HG02973 (cell line): ENCODE data around the gene TMEM86B.

Source experiments
- ATAC-seq: cut with Tn5 transposase; IDR thresholded peaks from one replicate; pipeline ENCODE4 v1.9.1; 2021; ENCODE audit warnings: moderate library complexity; ENCODE audit not compliant: unreplicated experiment

The TMEM86B gene

GRCh38 chr19:55257461-55258420 lies 29.2 kb upstream of the TMEM86B start:
- no peak for ATAC-seq

DNA sequence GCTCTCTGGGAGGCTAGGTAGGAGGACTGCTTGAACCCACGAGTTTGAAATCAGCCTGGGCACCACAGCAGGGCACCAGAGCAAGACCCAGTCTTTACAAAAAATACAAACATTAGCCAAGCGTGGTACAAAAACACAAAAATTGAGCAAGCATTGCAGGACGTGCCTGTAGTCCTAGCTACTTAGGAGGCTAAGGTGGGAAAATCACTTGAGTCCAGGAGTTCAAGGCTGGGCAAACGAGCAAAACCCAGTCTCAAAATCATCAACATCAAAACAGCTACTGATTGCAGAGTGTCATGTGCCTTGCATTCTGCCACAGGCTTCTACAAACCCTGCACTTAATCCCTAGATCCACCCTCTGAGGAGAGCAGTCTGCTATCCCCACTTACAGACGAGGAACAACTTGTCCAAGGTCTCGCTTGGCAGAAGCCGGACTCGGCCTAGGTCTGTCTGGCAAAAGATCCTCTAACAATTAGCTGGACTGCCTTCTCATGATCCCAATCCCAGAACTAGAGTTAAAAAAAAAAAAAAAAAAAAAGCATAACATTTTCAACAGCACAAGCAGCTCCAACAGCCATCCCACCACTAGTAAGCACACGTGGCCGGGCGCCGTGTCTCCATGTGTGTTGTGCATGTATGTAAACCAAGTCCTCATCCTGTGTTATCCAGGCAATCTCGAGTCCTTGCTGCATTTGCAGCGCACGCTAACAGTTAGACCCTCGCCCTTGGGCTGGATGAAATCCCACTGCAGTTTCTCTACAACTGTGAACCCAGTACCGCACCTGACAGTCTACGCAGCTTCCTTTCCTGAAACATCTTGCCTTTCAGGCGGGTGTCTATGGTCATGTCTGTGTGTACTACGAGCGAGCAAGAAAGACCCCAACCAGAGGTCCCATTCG lies 28.2 kb upstream of the TMEM86B start:
- ATAC-seq: no peak

- ATAC-seq: no peak
These were observed 27.3 kb upstream of the TMEM86B start for GRCh38 chr19:55255618-55256423.

DNA sequence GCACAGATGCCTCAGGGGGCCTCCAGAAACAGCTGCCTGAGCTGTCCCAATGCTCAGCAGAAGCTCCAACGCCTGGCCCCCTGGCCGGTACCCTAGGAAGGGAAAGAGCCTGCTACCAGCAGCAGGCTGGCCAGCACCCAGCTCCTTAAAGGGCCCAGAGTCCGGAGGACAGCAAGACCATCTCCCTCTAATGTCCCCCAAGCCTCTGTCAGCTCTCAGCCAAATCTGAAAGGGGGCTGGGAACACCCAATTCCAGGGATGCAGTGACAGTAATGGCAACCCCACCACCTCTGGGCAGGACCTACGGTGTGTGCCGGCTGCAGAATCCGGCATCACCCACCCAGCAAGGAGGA lies 26.0 kb upstream of the TMEM86B start:
- ATAC-seq: no peak

DNA sequence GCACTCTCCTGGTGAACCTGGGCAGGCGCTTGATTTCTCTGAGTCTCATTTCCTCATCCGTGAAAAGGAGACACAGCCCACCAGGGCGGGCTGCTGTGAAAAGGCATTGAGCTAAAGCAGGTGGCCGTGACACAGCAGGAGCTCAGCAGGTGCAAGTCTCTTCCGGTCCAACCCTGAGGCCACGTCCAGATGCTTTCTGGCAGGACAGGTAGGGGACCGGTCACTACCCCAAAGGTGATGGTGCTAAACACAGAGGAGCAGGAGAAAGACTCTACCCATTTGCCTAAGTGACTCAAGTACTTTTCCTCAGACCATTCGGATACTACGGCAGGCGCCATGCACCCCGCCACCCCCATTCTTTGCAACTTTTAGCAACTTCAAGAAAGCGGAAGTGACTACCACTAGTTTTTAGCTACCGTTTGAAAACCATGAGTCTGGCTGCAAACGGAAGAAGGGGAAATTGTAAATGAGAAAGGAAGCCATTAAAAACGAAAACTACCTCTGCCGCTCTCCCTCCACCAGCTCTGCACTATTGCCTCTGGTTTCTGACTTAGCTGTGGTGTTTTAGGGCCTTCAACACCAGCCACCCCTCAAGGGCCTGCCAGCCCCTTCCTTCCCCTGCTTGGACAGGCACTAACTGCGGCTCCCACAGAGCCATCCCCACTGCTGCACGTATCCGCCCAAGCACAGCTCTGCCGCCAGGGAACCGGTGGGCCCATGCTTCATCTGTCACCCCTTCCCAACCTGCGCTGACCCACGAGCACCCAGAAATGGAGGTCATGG lies 25.5 kb upstream of the TMEM86B start:
- ATAC-seq: peak; percentile 36

DNA sequence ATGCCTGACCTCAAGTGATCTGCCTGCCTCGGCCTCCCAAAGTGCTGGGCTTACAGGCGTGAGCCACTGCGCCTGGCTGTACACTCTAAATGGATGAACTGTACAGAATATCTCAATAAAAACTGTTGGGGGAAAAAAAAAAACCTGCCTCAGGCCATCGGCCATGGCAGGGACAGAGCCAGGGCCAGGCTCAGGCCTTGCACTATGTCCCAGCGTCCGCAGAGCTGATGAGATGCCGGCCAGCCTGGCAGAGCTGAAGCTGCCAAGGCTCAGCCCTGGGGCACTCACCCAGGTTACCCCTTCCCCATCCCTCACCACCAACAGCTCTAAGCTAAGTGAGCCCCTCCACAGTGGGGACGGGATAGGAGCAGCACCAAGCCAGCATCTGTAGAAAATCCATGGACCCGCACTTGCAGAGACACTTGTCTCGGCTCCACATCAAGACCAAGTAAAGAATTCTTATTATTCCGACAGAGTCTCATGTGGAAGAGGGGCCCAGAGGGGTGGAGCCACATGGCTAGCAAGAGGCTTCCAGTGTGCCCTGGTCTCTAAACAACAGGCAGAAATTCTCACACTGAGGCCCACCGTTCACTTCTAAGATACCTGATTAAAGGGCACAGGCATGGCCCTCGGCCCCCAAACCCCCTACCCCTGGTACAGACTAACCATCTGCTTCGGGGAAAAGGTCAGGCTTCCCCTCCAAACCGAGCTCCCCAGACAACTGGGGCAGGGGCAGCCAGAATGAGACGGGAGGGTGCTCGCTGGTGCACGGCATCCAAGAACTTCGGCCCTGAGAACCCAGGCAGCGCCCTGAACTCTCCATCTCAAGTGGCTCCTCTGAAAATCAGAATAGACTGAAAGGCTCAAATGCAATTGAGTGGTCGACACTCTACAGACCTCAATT lies 24.4 kb upstream of the TMEM86B start:
- no peak for ATAC-seq

DNA sequence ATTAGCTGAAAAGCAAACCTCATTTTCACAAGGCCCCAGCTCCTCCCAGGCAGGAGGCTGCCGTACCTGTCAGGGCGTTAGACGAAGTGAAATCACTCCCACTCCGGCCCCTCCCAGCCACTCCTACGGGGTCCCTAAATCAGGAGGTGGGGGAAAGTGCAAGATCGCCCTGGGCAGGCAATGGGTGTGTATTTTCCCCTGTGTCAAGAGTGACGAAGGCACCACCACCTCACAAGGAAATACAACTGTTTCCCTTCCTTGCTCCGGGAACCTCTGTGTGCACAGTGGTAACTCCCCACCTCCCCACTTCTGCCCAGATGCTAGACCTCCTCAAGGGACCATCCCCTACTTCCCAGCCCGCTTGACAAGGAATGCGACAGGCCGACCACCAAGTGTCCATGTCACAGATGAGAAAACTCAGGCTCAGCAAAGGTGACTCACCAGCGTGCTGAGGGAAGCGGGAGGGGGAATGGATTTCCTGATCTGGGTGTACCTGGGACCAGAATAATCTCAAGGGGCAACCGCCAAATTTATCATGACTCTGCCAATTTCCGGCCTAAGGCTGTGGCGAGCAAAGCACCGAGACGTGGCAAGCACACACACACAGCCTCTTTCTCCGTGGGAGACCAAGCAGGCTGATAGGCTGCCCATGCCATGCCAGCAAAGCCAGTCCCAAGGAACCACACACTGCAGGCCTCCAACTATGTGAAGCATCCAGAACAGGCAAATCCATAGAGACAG lies 22.9 kb upstream of the TMEM86B start:
- no peak for ATAC-seq

DNA sequence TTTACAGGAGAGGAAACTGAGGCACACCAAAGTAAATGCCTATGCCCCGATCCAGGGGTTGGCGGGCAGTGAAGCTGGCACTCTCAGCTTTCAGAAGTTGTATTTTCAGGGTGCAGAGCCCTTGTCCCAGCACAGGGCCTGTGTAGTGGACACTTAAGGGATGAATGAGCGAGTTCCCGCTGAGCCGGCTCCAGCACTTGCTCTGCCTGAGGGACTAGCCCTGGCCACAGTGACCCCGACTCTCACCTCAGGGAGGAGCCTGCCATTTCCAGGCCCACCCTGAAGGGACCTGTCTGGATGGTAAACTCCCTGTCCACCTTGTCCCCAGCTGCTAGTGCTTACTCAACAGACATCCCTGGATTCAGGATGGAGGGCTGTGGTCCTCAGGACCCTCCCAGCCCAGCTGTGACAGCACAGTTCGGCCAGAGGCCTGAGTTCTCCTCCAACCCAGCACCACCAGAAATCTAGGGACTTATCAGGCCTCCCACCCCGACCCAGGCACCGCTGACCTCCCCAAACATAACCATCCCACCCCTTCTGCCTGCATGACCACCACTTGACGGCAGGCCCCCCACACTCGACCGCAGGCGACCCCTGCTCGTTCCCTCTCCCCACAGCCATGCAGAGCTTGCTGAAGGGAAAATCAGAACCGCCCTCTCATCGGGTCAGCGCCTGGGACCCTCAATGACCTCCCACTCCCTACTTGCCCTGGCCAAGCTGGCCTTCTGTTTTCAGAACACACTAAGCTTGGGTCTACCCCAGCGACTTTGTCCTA lies 21.9 kb upstream of the TMEM86B start:
- no peak for ATAC-seq

DNA sequence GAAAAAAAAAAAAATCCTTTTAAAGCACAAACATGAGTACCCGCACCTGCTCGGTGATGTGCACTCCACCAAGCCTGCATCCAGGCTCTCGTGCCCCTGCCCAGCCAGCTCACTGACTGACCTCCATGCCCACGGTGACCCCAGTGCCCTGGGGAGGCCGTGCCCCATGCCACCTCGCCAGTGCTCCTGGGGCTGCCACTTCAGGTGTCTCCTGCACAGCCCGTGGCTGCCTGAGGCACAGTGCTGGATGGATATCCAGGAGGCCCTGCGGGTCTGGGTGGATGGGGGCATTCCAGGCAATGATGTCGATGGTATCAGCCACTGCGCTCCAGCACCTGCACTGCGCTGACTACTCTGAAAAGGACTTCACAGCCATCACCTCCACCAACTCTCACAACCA lies 21.3 kb upstream of the TMEM86B start:
- ATAC-seq: no peak

DNA sequence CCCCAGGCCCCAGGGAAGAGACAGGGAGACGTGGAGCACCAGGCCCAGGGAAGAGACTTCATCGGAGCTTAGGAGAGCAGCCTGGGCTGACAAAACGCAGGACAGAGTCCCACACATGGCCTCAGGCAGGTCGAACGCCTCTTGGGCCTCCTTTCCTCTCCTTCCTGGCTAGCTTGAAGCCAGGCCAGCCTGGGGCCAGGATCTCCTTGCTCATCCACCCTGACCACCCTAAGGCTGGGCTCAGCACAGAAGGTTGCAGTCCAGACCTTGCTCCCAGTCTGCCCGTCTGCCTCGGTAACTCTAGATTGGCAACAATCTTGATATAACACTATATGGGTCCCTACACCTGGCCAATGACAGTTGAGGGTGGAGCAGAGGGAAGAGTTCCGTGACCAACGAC lies 20.1 kb upstream of the TMEM86B start:
- ATAC-seq: no peak

- no peak for ATAC-seq
These were observed 19.7 kb upstream of the TMEM86B start for GRCh38 chr19:55248166-55248675.

DNA sequence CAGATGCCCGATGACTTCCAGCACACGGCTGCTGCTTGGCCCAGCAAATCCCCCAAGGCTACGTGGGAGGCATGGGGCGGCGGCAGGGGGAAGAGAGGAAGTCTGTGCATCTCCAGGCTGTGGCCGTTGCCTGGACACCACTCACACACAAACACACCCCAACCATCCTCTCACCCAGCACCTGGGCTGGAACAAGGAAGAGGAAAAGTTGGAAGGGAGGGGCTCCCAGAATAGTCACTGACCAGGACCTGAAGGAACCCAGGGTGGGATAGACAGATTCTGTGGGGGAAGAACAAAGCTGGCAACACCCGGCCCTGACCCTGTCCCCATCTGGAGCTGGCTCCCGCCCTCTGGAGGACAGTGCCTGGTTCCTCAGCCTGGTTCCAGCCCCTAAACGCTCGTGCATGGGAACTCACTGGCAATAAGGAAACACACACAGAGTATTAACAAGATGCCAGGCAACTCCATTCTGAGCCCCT lies 19.1 kb upstream of the TMEM86B start:
- no peak for ATAC-seq

- ATAC-seq: no peak
These were observed 18.2 kb upstream of the TMEM86B start for GRCh38 chr19:55246462-55247451.

GRCh38 chr19:55245236-55245904 lies 16.8 kb upstream of the TMEM86B start:
- no peak for ATAC-seq

- no peak for ATAC-seq
These were observed 15.6 kb upstream of the TMEM86B start for GRCh38 chr19:55244004-55244680.
